ENCODE results near the gene MPC2.
"Not testable (repeated sequence)": the region's sequence is repeated elsewhere in the genome, so short reads cannot be mapped to it uniquely, and the experiment has no call there.

Gene MPC2

DNA sequence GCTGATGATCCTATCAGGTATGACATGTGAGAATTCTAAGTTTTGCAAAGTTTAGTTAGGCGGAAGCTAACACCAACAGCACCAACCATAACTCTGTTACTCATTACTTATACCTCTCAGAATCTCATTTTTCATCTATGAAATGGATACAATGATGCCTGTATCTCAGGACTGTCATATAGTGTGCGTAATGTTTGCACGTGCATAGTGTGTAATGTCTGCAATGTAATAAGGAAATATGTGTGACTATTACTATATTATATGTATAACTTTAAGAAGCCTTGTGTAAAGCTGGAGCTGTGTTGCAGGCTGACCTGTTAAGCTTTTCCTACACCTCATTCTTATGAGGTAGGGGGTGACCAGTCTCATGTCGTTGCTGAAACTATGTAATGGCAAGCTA is 36.0 kb downstream of the MPC2 start:
- no peak for DNase-seq (ENCODE audit: low read depth)
- TF ChIP-seq, protein P1, sequence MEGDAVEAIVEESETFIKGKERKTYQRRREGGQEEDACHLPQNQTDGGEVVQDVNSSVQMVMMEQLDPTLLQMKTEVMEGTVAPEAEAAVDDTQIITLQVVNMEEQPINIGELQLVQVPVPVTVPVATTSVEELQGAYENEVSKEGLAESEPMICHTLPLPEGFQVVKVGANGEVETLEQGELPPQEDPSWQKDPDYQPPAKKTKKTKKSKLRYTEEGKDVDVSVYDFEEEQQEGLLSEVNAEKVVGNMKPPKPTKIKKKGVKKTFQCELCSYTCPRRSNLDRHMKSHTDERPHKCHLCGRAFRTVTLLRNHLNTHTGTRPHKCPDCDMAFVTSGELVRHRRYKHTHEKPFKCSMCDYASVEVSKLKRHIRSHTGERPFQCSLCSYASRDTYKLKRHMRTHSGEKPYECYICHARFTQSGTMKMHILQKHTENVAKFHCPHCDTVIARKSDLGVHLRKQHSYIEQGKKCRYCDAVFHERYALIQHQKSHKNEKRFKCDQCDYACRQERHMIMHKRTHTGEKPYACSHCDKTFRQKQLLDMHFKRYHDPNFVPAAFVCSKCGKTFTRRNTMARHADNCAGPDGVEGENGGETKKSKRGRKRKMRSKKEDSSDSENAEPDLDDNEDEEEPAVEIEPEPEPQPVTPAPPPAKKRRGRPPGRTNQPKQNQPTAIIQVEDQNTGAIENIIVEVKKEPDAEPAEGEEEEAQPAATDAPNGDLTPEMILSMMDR (IDR thresholded peaks at IDR 0.05; ENCODE audit: control insufficient read depth, insufficient read depth, low read depth, low read length, missing control alignments), result no peak
- no peak overlapping the region for H3K4me3 ChIP-seq (ENCODE audit: control insufficient read depth, low read depth, low read length)

DNA sequence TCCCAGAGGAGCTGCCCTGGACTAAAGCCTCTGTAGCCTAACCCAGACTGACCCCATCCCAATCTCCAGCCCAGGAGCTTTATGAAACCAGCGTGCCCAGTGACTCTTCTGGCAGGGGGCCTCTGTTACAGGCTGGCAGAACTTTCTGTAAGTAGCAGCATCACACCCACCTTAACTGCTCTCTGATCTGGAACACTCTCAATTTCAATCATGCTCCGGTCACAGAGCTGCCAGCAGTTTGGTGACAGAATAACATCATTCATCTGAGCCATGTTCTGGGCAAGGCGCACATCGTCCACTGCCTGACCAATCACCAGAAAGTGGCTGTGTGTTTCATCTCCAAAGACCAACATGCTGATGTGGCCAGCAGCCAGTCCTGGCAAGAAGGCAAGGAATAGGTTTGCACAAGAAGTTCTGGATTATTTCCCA is 37.6 kb downstream of the MPC2 start:
- TF ChIP-seq, protein P1 (IDR thresholded peaks at IDR 0.05; ENCODE audit: control insufficient read depth, insufficient read depth, low read depth, low read length, missing control alignments), result no peak
- no peak overlapping the region for H3K4me3 ChIP-seq (ENCODE audit: control insufficient read depth, low read depth, low read length)
- DNase-seq (ENCODE audit: low read depth), result no peak

DNA sequence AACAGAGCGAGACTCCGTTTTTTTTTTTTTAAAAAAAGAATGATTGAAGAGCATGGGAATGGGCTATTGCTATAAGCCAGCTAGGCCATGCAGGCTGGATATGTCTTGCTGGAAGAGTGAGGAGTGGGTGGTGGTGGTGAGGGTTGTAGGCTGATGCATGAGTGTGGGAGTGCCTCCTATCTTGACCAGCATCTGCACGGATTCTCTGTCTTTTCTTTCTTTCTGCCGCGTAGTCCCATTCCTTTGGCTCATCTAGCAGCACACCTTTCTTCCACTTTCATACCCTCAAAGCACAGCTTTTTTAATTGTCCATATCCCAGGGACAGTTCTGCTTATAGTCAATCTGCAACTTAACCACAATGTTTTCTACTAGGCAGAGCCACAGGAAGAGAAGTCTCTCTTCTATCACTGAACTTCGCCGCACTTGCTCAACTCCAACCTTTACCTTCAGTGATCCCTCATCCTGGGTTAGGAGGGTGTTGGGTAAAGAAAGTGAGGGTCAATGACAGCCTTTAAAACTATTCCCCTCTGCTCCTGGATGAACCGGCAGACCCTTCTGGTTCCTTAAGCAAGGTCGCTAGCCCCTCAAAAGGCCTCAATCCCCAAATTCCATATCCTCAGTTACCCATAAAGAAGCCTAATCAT is 38.2 kb downstream of the MPC2 start:
- no peak for DNase-seq (ENCODE audit: low read depth)
- no peak overlapping the region for H3K4me3 ChIP-seq (ENCODE audit: control insufficient read depth, low read depth, low read length)
- TF ChIP-seq, protein P1 (IDR thresholded peaks at IDR 0.05; ENCODE audit: control insufficient read depth, insufficient read depth, low read depth, low read length, missing control alignments), result no peak

- TF ChIP-seq, protein P1 (IDR thresholded peaks at IDR 0.05; ENCODE audit: control insufficient read depth, insufficient read depth, low read depth, low read length, missing control alignments), result no peak
Measured at GRCh38 chr1:167893798-167894197, 43.1 kb downstream of the MPC2 start.

DNA sequence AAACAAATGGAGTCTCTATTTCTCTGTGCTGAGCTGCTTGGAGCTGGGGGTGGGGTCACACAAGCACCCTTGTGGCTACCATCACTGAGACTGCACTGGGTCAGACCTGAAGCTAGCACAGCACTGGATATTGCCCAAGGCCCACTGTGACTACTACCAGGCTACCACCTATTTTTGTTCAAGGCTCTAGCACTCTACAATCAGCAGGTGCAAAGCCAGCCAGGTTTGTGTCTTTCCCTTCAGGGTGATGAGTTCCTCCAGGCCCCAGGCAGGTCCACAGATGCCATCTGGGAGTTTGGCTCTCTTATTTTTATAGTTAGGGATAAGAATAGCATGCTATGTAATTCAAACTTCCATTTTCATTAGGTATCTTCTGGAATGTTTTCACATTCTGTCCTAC is 46.5 kb downstream of the MPC2 start:
- H3K4me3 ChIP-seq (ENCODE audit: control insufficient read depth, low read depth, low read length), result no peak overlapping the region
- DNase-seq (ENCODE audit: low read depth), result no peak
- TF ChIP-seq, protein P1 (IDR thresholded peaks at IDR 0.05; ENCODE audit: control insufficient read depth, insufficient read depth, low read depth, low read length, missing control alignments), result no peak

More at GRCh38 chr1:167893798-167894197, 43.1 kb downstream of the MPC2 start:
- no peak overlapping the region for H3K4me3 ChIP-seq (ENCODE audit: control insufficient read depth, low read depth, low read length)
- no peak for DNase-seq (ENCODE audit: low read depth)

GRCh38 chr1:167887187-167887586 is 49.7 kb downstream of the MPC2 start:
- not testable (repeated sequence) for DNase-seq (ENCODE audit: low read depth); H3K4me3 ChIP-seq (ENCODE audit: control insufficient read depth, low read depth, low read length)

GRCh38 chr1:167882376-167882775 is 54.5 kb downstream of the MPC2 start:
- no peak for DNase-seq (ENCODE audit: low read depth)
- H3K4me3 ChIP-seq (ENCODE audit: control insufficient read depth, low read depth, low read length), result no peak overlapping the region
- TF ChIP-seq, protein P1 (IDR thresholded peaks at IDR 0.05; ENCODE audit: control insufficient read depth, insufficient read depth, low read depth, low read length, missing control alignments), result no peak
